HTR-8/SVneo (cell line): ENCODE data around the gene TRIM26.

Experiments used
- DNase-seq: peaks from one replicate; pipeline ENCODE4 v3.0.0; 2011; ENCODE audit warnings: low spot score, mixed read lengths; ENCODE audit not compliant: insufficient read length
- FAIRE-seq: peaks from 2 replicates; lab custom pipeline; 2011; peaks lifted over from hg19 to GRCh38; lab: Jason Lieb, UNC

The TRIM26 gene

DNA sequence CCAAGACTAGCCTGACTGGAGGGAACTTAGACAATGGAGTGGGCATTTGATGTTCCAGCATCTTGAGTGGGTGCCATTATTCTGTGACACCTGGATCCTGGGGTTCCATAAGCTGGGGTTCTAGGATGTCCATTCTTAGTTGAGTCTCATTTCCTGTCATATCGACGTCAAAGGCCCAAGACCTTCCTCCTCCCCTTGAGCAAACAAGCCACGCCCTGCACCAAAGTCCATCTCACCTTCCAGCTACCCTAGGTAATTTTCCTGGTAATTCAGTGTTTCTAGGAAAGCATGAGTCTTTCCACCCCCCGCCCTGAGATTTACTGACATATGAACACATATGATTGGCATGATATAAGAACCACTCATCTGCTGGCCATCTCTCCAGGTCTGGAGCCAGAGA, 77.4 kb downstream of the TRIM26 start, which contains the start of gene TRIM40:
Gene TRIM40, plus strand, starts transcription at position 384 of the 400 bp plus-strand sequence. CDS start 897 bp downstream, outside the sequence.
- FAIRE-seq (no peak), DNase-seq (no peak)

DNA sequence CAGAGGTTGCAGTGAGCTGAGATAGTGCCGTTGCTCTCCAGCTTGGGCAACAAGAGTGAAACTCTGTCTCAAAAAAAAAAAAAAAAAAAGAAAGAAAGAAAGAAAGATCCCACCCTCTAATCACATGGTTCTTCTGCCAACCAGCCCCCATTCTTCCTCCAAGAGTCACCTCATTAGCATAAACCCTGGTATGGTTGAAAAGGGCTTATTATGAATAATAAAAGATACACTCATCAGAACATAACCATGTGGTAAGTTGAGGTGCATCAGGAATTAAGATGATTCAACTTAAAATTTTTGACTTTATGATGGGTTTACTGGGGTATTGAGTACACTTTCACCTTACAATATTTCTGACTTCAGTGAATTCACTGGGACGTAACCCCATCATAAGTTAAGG, 78.1 kb downstream of the TRIM26 start:
- FAIRE-seq = no peak

More for the DNA sequence above, 78.1 kb downstream of the TRIM26 start:
- no peak for DNase-seq
